Ascending aorta (tissue), 2 donors: Measurements from ENCODE around the gene SLC4A5. TPM values are rescaled to one million over a fixed set of nuclear protein-coding genes. Genes with fewer than 3 reads are reported as not detected.

Experiments used
- DNase-seq, 2 donors: peaks; one replicate each; pipeline ENCODE4 v3.0.0-alpha.2; 2019; ENCODE audit warnings: low spot score in 2 of 2
- H3K27ac ChIP-seq, 2 donors: fragments of 200-600 bp; sonication (generic); one replicate each; pipeline ENCODE4 v1.5.1; 2016 to 2017; ENCODE audit warnings: mild to moderate bottlenecking in 1 of 2
- H3K27me3 ChIP-seq: fragments of 200-600 bp; sonication (generic); one replicate; pipeline ENCODE4 v1.5.1; 2017
- H3K36me3 ChIP-seq, 2 donors: fragments of 200-600 bp; sonication (generic); one replicate each; pipeline ENCODE4 v1.5.1; 2016
- H3K4me1 ChIP-seq, 2 donors: fragments of 200-600 bp; sonication (generic); one replicate each; pipeline ENCODE4 v1.5.1; 2016 to 2017; ENCODE audit warnings: mild to moderate bottlenecking in 1 of 2
- H3K4me3 ChIP-seq, 2 donors: fragments of 200-600 bp; sonication (generic); one replicate each; pipeline ENCODE4 v1.5.1; 2016 to 2017; ENCODE audit warnings: mild to moderate bottlenecking in 1 of 2
- H3K9me3 ChIP-seq, 2 donors: fragments of 200-600 bp; sonication (generic); one replicate each; pipeline ENCODE4 v1.5.1; 2016
- CTCF ChIP-seq, 3 experiments: fragments of 200-600 bp in 2 of 3; fragments of 450-650 bp in 1 of 3; sonication (generic) in 2 of 3; IDR thresholded peaks; one replicate each; pipeline ENCODE4 v1.5.1; 2016 to 2019; ENCODE audit warnings: antibody characterized with exemption in 3 of 3, mild to moderate bottlenecking in 1 of 3, moderate library complexity in 1 of 3
- intact Hi-C: fragments of 100-400 bp; cut with DNase I; formaldehyde crosslinking; loops from one replicate; pipeline ENCODE4 v1.15.1; 2023
- total RNA-seq: library from RNA; depleted of rRNA; stranded (reverse); fragments of >200 nt; gene quantifications from one replicate; pipeline ENCODE4 v1.1.0, GENCODE V29; 2016

The SLC4A5 gene
- total RNA-seq, 1 donor from 2014 or later = 0.11 TPM

- no peaks in the 10 kb centered on the region for H3K9me3 ChIP-seq
- TF ChIP-seq CTCF (IDR thresholded peaks at IDR 0.05) = no peak
- no peak overlapping the region for H3K4me3 ChIP-seq
- no peaks in the 10 kb centered on the region for H3K4me1 ChIP-seq
- H3K36me3 ChIP-seq = no peaks in the 10 kb centered on the region
- H3K27ac ChIP-seq = no peak overlapping the region
- no peaks in the 10 kb centered on the region for H3K27me3 ChIP-seq
- intact Hi-C loops = no loop called here
- no peak for DNase-seq
Observed at GRCh38 chr2:74275228-74275627, 68.0 kb downstream of the SLC4A5 start.

- intact Hi-C loops = no loop called here
- no peak overlapping the region for H3K4me3 ChIP-seq
- no peaks in the 10 kb centered on the region for H3K27me3 ChIP-seq
- no peaks in the 10 kb centered on the region for H3K9me3 ChIP-seq
- H3K36me3 ChIP-seq = no peaks in the 10 kb centered on the region
- TF ChIP-seq CTCF (IDR thresholded peaks at IDR 0.05) = no peak
- H3K4me1 ChIP-seq = no peaks in the 10 kb centered on the region
- no peak overlapping the region for H3K27ac ChIP-seq
- DNase-seq = no peak
Observed at GRCh38 chr2:74269667-74270066, 73.5 kb downstream of the SLC4A5 start.

- Histone ChIP-seq H3K36me3 (no peaks in the 10 kb centered on the region), H3K27ac (no peak overlapping the region), H3K4me1 (no peaks in the 10 kb centered on the region), H3K27me3 (no peaks in the 10 kb centered on the region), H3K9me3 (no peaks in the 10 kb centered on the region), H3K4me3 (no peak overlapping the region)
- no peak for TF ChIP-seq CTCF (IDR thresholded peaks at IDR 0.05)
- intact Hi-C loops = no loop called here
- no peak for DNase-seq
Observed at GRCh38 chr2:74267068-74267467, 76.1 kb downstream of the SLC4A5 start.

- Histone ChIP-seq H3K4me1 (no peaks in the 10 kb centered on the region), H3K9me3 (no peaks in the 10 kb centered on the region), H3K27me3 (no peaks in the 10 kb centered on the region), H3K4me3 (no peak overlapping the region), H3K27ac (no peak overlapping the region), H3K36me3 (no peaks in the 10 kb centered on the region)
- no peak for DNase-seq
- TF ChIP-seq CTCF (IDR thresholded peaks at IDR 0.05) = no peak
- intact Hi-C loops = loop anchor here (5.0 kb wide), 4 partner anchors 67 to 337 kb away; partner anchors contain the start of genes DGUOK, MOB1A and MTHFD2
Observed at GRCh38 chr2:74264281-74264680, 78.9 kb downstream of the SLC4A5 start.

GRCh38 chr2:74262681-74263080 is 80.5 kb downstream of the SLC4A5 start:
- DNase-seq = no peak
- Histone ChIP-seq H3K27me3 (no peaks in the 10 kb centered on the region), H3K4me1 (no peaks in the 10 kb centered on the region), H3K27ac (no peak overlapping the region), H3K9me3 (no peaks in the 10 kb centered on the region), H3K4me3 (no peak overlapping the region), H3K36me3 (no peaks in the 10 kb centered on the region)
- TF ChIP-seq CTCF (IDR thresholded peaks at IDR 0.05) = no peak
- intact Hi-C loops = loop anchor here (5.0 kb wide), 4 partner anchors 65 to 335 kb away; partner anchors contain the start of genes DGUOK, MOB1A and MTHFD2
